NCI-H774 (cell line): ENCODE data around the gene SIK2.

Experiments used
- DNase-seq: peaks from one replicate; lab custom pipeline; 2025; lab: John Stamatoyannopoulos, UW

SIK2 gene

GRCh38 chr11:111601979-111602864 is at the start of gene SIK2:
Gene SIK2 (plus strand): TSS chr11:111602449. CDS start chr11:111602564, 115 bp downstream.
- DNase-seq = peak; percentile 98

- DNase-seq = no peak
Observed at GRCh38 chr11:111554532-111554931, 47.7 kb upstream of the SIK2 start.

GRCh38 chr11:111555255-111555654 is 47.0 kb upstream of the SIK2 start:
- DNase-seq = no peak

- no peak for DNase-seq
Observed at GRCh38 chr11:111557425-111558111, 44.7 kb upstream of the SIK2 start.

- DNase-seq = no peak
Observed at GRCh38 chr11:111559800-111560464, 42.3 kb upstream of the SIK2 start.

GRCh38 chr11:111560800-111561199 is 41.4 kb upstream of the SIK2 start:
- DNase-seq = no peak

- no peak for DNase-seq
Observed at GRCh38 chr11:111561306-111561705, 40.9 kb upstream of the SIK2 start.

GRCh38 chr11:111561791-111562325 is 40.4 kb upstream of the SIK2 start:
- DNase-seq = no peak

GRCh38 chr11:111562692-111563389 is 39.4 kb upstream of the SIK2 start:
- no peak for DNase-seq

- peak; percentile 66 for DNase-seq
Observed at GRCh38 chr11:111565114-111565720, 37.0 kb upstream of the SIK2 start.

- no peak for DNase-seq
Observed at GRCh38 chr11:111566324-111566723, 35.9 kb upstream of the SIK2 start.

GRCh38 chr11:111569476-111569875 is 32.8 kb upstream of the SIK2 start:
- DNase-seq = no peak

GRCh38 chr11:111570796-111571195 is 31.5 kb upstream of the SIK2 start:
- no peak for DNase-seq

- no peak for DNase-seq
Observed at GRCh38 chr11:111571829-111572501, 30.3 kb upstream of the SIK2 start.

- DNase-seq = no peak
Observed at GRCh38 chr11:111572581-111572980, 29.7 kb upstream of the SIK2 start.

GRCh38 chr11:111573821-111574249 is 28.4 kb upstream of the SIK2 start:
- DNase-seq = no peak

GRCh38 chr11:111574373-111575225 is 27.6 kb upstream of the SIK2 start:
- DNase-seq = no peak

- no peak for DNase-seq
Observed at GRCh38 chr11:111575740-111576139, 26.5 kb upstream of the SIK2 start.

GRCh38 chr11:111577821-111578220 is 24.4 kb upstream of the SIK2 start:
- DNase-seq = no peak

GRCh38 chr11:111581341-111581740 is 20.9 kb upstream of the SIK2 start:
- DNase-seq = no peak
